ENCODE results near the gene GSKIP.

GSKIP gene

DNA sequence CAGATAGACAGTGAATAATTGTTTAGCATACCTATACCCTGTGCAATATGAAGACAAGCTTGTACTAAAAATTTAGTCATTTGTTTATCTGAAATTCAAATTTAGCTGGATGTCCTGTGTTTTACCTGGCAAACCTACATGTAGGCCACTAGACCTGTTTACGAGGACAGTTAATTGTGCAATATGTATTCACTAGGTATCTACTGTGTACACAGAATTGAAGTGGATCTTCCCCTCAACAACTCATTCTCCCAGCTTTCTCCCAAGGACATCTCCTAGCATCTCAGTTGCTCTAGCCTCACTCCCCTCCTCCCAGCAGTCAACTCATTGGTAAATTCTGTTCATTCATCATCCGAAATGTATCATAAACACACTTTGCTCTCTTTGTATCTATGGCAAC lies 53.9 kb downstream of the GSKIP start:
- no peak for TF ChIP-seq ZNF76 (tag by site-specific recombination; IDR thresholded peaks at IDR 0.05; ENCODE audit: borderline replicate concordance, low read depth)
- no peak for TF ChIP-seq SALL2 (tag by site-specific recombination; IDR thresholded peaks at IDR 0.05; ENCODE audit: borderline replicate concordance)
- TF ChIP-seq, protein P1, sequence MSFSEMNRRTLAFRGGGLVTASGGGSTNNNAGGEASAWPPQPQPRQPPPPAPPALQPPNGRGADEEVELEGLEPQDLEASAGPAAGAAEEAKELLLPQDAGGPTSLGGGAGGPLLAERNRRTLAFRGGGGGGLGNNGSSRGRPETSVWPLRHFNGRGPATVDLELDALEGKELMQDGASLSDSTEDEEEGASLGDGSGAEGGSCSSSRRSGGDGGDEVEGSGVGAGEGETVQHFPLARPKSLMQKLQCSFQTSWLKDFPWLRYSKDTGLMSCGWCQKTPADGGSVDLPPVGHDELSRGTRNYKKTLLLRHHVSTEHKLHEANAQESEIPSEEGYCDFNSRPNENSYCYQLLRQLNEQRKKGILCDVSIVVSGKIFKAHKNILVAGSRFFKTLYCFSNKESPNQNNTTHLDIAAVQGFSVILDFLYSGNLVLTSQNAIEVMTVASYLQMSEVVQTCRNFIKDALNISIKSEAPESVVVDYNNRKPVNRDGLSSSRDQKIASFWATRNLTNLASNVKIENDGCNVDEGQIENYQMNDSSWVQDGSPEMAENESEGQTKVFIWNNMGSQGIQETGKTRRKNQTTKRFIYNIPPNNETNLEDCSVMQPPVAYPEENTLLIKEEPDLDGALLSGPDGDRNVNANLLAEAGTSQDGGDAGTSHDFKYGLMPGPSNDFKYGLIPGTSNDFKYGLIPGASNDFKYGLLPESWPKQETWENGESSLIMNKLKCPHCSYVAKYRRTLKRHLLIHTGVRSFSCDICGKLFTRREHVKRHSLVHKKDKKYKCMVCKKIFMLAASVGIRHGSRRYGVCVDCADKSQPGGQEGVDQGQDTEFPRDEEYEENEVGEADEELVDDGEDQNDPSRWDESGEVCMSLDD (tag by site-specific recombination; IDR thresholded peaks at IDR 0.05): no peak
- no peak for TF ChIP-seq ZNF211 (tag by site-specific recombination; IDR thresholded peaks at IDR 0.05; ENCODE audit: low read depth)
- TF ChIP-seq ZNF391 (tag by site-specific recombination; IDR thresholded peaks at IDR 0.05; ENCODE audit: borderline replicate concordance, low read depth): no peak
- TF ChIP-seq ZNF600 (tag by site-specific recombination; IDR thresholded peaks at IDR 0.05): no peak
- TF ChIP-seq ZBTB20 (tag by site-specific recombination; IDR thresholded peaks at IDR 0.05): no peak
- TF ChIP-seq ZNF121 (tag by site-specific recombination; IDR thresholded peaks at IDR 0.05): no peak
- TF ChIP-seq ZBTB21 (tag by site-specific recombination; IDR thresholded peaks at IDR 0.05): no peak
- TF ChIP-seq ZBTB1 (tag by site-specific recombination; IDR thresholded peaks at IDR 0.05): no peak
- no peak for TF ChIP-seq BCL11B (tag by site-specific recombination; IDR thresholded peaks at IDR 0.05; ENCODE audit: low read depth)
- Histone ChIP-seq H3K9me3 (ENCODE audit: control insufficient read depth, insufficient read depth, low read depth, low read length) (no peaks in the 10 kb centered on the region), H3K27ac (ENCODE audit: extremely low read depth, low read depth, low read length) (no peak overlapping the region), H3K4me3 (ENCODE audit: low read depth, low read length) (no peak overlapping the region), H3K4me1 (ENCODE audit: control insufficient read depth, insufficient read depth, low read length) (no peaks in the 10 kb centered on the region), H3K36me3 (ENCODE audit: control insufficient read depth in 2 of 2, insufficient read depth in 1 of 2, low read length in 2 of 2) (no peaks in the 10 kb centered on the region)
- POLR2A ChIA-PET: no interaction called here
- CTCF ChIA-PET: interaction anchor here (0.7 to 1.0 kb wide), 3 partner anchors 141 to 321 kb away, joined by 3 to 7 read pairs (median 3); no protein-coding TSS in a partner anchor

DNA sequence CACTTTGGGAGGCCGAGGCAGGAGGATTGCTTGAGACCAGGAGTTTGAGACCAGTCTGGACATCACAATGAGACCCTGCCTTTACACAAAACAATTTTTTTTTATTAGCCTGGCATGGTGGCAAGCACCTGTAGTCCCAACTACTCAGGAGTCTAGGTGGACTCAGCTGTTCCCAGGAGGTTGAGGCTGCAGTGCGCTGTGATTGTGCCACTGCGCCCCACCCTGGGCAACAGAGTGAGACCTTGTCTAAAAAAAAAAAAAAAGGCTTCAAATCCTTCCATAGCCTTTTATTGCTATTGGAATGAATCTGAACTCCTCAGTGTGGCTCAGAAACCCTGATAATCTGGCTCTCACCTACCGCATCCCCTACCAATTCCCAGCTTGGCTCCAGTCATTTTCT lies 54.7 kb downstream of the GSKIP start:
- no peak overlapping the region for H3K4me3 ChIP-seq (ENCODE audit: low read depth, low read length)
- no peak overlapping the region for H3K27ac ChIP-seq (ENCODE audit: extremely low read depth, low read depth, low read length)
- ChIA-PET CTCF (interaction anchor here (1.0 kb wide), 1 partner anchor 317 kb away, joined by 7 read pairs; no protein-coding TSS in a partner anchor), POLR2A (no interaction called here)
- no peaks in the 10 kb centered on the region for H3K36me3 ChIP-seq (ENCODE audit: control insufficient read depth in 2 of 2, insufficient read depth in 1 of 2, low read length in 2 of 2)
- TF ChIP-seq, protein P2, sequence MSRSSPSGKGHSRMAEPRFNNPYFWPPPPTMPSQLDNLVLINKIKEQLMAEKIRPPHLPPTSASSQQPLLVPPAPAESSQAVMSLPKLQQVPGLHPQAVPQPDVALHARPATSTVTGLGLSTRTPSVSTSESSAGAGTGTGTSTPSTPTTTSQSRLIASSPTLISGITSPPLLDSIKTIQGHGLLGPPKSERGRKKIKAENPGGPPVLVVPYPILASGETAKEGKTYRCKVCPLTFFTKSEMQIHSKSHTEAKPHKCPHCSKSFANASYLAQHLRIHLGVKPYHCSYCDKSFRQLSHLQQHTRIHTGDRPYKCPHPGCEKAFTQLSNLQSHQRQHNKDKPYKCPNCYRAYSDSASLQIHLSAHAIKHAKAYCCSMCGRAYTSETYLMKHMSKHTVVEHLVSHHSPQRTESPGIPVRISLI (tag by site-specific recombination; IDR thresholded peaks at IDR 0.05): peak; percentile 35; the same call in 1 of the 2 replicates
- no peak for TF ChIP-seq GLI2 (tag by site-specific recombination; IDR thresholded peaks at IDR 0.05; ENCODE audit: borderline replicate concordance, low read depth)
- H3K4me1 ChIP-seq (ENCODE audit: control insufficient read depth, insufficient read depth, low read length): no peaks in the 10 kb centered on the region
- H3K9me3 ChIP-seq (ENCODE audit: control insufficient read depth, insufficient read depth, low read depth, low read length): no peaks in the 10 kb centered on the region

DNA sequence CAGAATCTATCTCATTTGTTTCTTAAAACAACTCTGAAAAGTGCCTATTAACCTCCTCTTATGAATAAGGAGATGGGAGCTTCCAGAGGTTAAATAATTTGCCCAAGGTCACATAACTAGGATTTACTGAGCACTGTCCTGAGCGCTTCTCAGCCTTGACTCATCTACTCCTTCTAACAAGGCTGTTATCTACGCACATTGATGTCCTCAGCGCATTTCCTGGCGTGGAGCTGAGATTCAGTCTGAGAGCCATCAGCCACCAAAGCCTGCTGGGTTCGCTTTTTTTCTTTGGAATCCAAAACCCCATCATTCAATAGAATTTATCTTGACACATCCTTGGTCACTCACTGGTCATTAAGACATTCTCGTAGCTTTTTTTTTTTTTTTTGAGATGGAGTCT lies 57.9 kb downstream of the GSKIP start:
- Histone ChIP-seq H3K36me3 (ENCODE audit: control insufficient read depth in 2 of 2, insufficient read depth in 1 of 2, low read length in 2 of 2) (no peaks in the 10 kb centered on the region), H3K4me1 (ENCODE audit: control insufficient read depth, insufficient read depth, low read length) (no peaks in the 10 kb centered on the region), H3K9me3 (ENCODE audit: control insufficient read depth, insufficient read depth, low read depth, low read length) (no peaks in the 10 kb centered on the region), H3K4me3 (ENCODE audit: low read depth, low read length) (no peak overlapping the region), H3K27ac (ENCODE audit: extremely low read depth, low read depth, low read length) (no peak overlapping the region)
- POLR2A ChIA-PET: no interaction called here
- CTCF ChIA-PET: interaction anchor here (0.6 to 1.3 kb wide), 3 partner anchors 73 to 320 kb away, joined by 3 to 4 read pairs (median 3); no protein-coding TSS in a partner anchor
- TF ChIP-seq ZNF132 (tag by site-specific recombination; IDR thresholded peaks at IDR 0.05; ENCODE audit: borderline replicate concordance) (no peak), ZNF660 (tag by site-specific recombination; IDR thresholded peaks at IDR 0.05) (no peak), ZNF146 (tag by site-specific recombination; IDR thresholded peaks at IDR 0.05) (no peak)
- TF ChIP-seq, protein P3, sequence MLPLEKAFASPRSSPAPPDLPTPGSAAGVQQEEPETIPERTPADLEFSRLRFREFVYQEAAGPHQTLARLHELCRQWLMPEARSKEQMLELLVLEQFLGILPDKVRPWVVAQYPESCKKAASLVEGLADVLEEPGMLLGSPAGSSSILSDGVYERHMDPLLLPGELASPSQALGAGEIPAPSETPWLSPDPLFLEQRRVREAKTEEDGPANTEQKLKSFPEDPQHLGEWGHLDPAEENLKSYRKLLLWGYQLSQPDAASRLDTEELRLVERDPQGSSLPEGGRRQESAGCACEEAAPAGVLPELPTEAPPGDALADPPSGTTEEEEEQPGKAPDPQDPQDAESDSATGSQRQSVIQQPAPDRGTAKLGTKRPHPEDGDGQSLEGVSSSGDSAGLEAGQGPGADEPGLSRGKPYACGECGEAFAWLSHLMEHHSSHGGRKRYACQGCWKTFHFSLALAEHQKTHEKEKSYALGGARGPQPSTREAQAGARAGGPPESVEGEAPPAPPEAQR (tag by site-specific recombination; IDR thresholded peaks at IDR 0.05): no peak
- TF ChIP-seq, protein P4, sequence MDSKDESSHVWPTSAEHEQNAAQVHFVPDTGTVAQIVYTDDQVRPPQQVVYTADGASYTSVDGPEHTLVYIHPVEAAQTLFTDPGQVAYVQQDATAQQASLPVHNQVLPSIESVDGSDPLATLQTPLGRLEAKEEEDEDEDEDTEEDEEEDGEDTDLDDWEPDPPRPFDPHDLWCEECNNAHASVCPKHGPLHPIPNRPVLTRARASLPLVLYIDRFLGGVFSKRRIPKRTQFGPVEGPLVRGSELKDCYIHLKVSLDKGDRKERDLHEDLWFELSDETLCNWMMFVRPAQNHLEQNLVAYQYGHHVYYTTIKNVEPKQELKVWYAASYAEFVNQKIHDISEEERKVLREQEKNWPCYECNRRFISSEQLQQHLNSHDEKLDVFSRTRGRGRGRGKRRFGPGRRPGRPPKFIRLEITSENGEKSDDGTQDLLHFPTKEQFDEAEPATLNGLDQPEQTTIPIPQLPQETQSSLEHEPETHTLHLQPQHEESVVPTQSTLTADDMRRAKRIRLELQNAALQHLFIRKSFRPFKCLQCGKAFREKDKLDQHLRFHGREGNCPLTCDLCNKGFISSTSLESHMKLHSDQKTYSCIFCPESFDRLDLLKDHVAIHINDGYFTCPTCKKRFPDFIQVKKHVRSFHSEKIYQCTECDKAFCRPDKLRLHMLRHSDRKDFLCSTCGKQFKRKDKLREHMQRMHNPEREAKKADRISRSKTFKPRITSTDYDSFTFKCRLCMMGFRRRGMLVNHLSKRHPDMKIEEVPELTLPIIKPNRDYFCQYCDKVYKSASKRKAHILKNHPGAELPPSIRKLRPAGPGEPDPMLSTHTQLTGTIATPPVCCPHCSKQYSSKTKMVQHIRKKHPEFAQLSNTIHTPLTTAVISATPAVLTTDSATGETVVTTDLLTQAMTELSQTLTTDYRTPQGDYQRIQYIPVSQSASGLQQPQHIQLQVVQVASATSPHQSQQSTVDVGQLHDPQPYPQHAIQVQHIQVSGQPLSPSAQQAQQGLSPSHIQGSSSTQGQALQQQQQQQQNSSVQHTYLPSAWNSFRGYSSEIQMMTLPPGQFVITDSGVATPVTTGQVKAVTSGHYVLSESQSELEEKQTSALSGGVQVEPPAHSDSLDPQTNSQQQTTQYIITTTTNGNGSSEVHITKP (tag by site-specific recombination; IDR thresholded peaks at IDR 0.05): no peak
- TF ChIP-seq, protein P5, sequence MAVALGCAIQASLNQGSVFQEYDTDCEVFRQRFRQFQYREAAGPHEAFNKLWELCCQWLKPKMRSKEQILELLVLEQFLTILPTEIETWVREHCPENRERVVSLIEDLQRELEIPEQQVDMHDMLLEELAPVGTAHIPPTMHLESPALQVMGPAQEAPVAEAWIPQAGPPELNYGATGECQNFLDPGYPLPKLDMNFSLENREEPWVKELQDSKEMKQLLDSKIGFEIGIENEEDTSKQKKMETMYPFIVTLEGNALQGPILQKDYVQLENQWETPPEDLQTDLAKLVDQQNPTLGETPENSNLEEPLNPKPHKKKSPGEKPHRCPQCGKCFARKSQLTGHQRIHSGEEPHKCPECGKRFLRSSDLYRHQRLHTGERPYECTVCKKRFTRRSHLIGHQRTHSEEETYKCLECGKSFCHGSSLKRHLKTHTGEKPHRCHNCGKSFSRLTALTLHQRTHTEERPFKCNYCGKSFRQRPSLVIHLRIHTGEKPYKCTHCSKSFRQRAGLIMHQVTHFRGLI (tag by site-specific recombination; IDR thresholded peaks at IDR 0.05): no peak
